Gastroesophageal sphincter (tissue), 4 donors: ENCODE measurements around the gene SLF1. TPM values are rescaled to one million over a fixed set of nuclear protein-coding genes. Genes with fewer than 3 reads are reported as not detected.

Source experiments
- ATAC-seq: fragments of 150-250 bp; one replicate; pipeline ENCODE4 v1.9.1; 2016; ENCODE audit warnings: mild to moderate bottlenecking, moderate library complexity
- H3K27ac ChIP-seq, 4 donors: fragments of 200-600 bp; sonication (generic) in 3 of 4; 1 replicate in 3 of 4; 2 replicates in 1 of 4; pipeline ENCODE4 v1.5.1; 2016 to 2019
- H3K27me3 ChIP-seq: fragments of 200-600 bp; sonication (generic); one replicate; pipeline ENCODE4 v1.5.1; 2019
- H3K36me3 ChIP-seq, 2 donors: fragments of 200-600 bp; sonication (generic); one replicate each; pipeline ENCODE4 v1.5.1; 2019; ENCODE audit warnings: control low read depth in 1 of 2
- H3K4me1 ChIP-seq, 3 donors: fragments of 200-600 bp; sonication (generic); 1 replicate in 2 of 3; 2 replicates in 1 of 3; pipeline ENCODE4 v1.5.1; 2016 to 2019; ENCODE audit warnings: control low read depth in 2 of 3
- H3K4me3 ChIP-seq, 2 donors: fragments of 200-600 bp; sonication (generic); one replicate each; pipeline ENCODE4 v1.5.1; 2019; ENCODE audit warnings: mild to moderate bottlenecking in 1 of 2, moderate library complexity in 1 of 2
- H3K9me3 ChIP-seq, 3 donors: fragments of 200-600 bp; sonication (generic); one replicate each; pipeline ENCODE4 v1.5.1; 2017 to 2019; ENCODE audit warnings: control low read depth in 2 of 3
- CTCF ChIP-seq, 4 experiments: fragments of 200-600 bp in 2 of 4; fragments of 450-650 bp in 2 of 4; sonication (generic) in 1 of 4; IDR thresholded peaks; one replicate each; pipeline ENCODE4 v1.5.1; 2017 to 2019; ENCODE audit warnings: antibody characterized with exemption in 4 of 4, mild to moderate bottlenecking in 2 of 4, moderate library complexity in 2 of 4
- EP300 ChIP-seq: sonication (generic); formaldehyde crosslinking; IDR thresholded peaks from one replicate; pipeline ENCODE4 v1.6.1; 2017; ENCODE audit warnings: antibody characterized with exemption, mild to moderate bottlenecking
- POLR2A ChIP-seq, 2 donors: fragments of 450-650 bp; IDR thresholded peaks; one replicate each; pipeline ENCODE4 v1.6.1; 2017; ENCODE audit warnings: antibody characterized with exemption in 2 of 2, mild to moderate bottlenecking in 2 of 2, moderate library complexity in 1 of 2
- POLR2AphosphoS5 ChIP-seq: sonication (generic); formaldehyde crosslinking; IDR thresholded peaks from one replicate; pipeline ENCODE4 v1.6.1; 2017; ENCODE audit warnings: antibody characterized with exemption
- WGBS, 2 donors: methylation state at CpG; one replicate each; pipeline ENCODE4 v1.1.5; 2018; ENCODE audit warnings: low coverage in 1 of 2; 5-methylcytosine and 5-hydroxymethylcytosine counted together
- total RNA-seq, 4 donors: library from RNA; depleted of rRNA; stranded (reverse); fragments of >200 nt; gene quantifications; one replicate each; pipeline ENCODE4 v1.1.0, GENCODE V29; 2016

The SLF1 gene
- total RNA-seq, 4 donors from 2014 or later: 2.5 to 8.9 (median 3.6) TPM

DNA sequence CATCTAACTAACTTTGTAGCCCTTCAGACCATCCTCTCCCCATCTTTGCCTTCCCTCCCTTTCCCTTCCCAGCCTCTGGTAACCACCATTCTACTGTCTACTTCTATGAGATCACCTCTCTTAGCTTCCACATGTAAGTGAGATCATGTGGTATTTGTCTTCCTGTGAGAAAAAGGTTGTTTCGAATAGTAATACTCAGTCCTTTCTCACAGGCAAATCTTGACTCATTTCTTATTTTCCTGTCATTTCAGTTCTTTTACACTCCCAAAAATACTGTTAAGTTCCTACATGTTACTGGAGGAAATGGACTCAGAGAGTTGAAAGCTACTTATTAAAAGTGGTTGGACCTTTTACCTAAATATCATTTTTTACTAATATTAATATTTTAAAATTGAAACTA lies 82.1 kb downstream of the SLF1 start:
- H3K36me3 ChIP-seq: no peaks in the 10 kb centered on the region
- no peak for ATAC-seq
- H3K4me3 ChIP-seq: no peak overlapping the region
- H3K27ac ChIP-seq: no peak overlapping the region
- H3K4me1 ChIP-seq: no peaks in the 10 kb centered on the region
- 76 to 89% methylated on average over 1 of the region's 1 CpG for WGBS, 2 donors
- TF ChIP-seq POLR2A (IDR thresholded peaks at IDR 0.05): no peak
- no peak for TF ChIP-seq EP300
- TF ChIP-seq CTCF (IDR thresholded peaks at IDR 0.05): no peak
- no peak for TF ChIP-seq POLR2AphosphoS5
- no peaks in the 10 kb centered on the region for H3K9me3 ChIP-seq
- H3K27me3 ChIP-seq: no peaks in the 10 kb centered on the region

DNA sequence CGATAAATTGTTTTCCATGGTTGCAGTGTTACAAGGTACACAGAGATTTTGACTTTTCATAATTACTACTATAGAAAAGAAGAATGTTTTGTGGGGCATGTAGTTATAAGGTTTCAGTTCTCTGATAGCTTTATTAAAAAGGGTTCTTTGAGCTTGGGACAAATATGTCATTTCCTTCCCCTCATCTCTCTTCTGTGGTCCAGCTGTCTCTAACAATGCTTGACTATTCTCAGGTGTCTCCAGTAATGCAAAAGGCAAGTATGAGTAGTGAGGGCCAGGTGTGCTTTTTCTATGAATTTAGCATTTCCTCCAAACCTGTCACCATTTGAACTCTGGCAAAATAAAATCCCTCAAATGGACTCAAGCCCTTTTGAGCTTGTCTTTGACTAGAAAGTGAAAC lies 84.3 kb downstream of the SLF1 start:
- TF ChIP-seq CTCF (IDR thresholded peaks at IDR 0.05) (no peak), POLR2AphosphoS5 (no peak), EP300 (no peak), POLR2A (IDR thresholded peaks at IDR 0.05) (no peak)
- 100% methylated on average over 1 of the region's 1 CpG for WGBS, 2 donors
- no peak overlapping the region for H3K4me3 ChIP-seq
- no peaks in the 10 kb centered on the region for H3K36me3 ChIP-seq
- H3K27me3 ChIP-seq: no peaks in the 10 kb centered on the region
- no peaks in the 10 kb centered on the region for H3K4me1 ChIP-seq
- no peak overlapping the region for H3K27ac ChIP-seq
- no peak for ATAC-seq
- H3K9me3 ChIP-seq: no peaks in the 10 kb centered on the region

- 60 to 71% methylated on average over 1 of the region's 1 CpG for WGBS, 2 donors
- no peak for ATAC-seq
Measured at GRCh38 chr5:94705427-94705826, 87.0 kb downstream of the SLF1 start.

GRCh38 chr5:94707359-94707758 lies 88.9 kb downstream of the SLF1 start:
- Histone ChIP-seq H3K27me3 (no peaks in the 10 kb centered on the region), H3K9me3 (no peaks in the 10 kb centered on the region), H3K36me3 (peaks cover 0 to 29% of the 10 kb centered on the region in 2 donors), H3K4me1 (no peaks in the 10 kb centered on the region), H3K27ac (no peak overlapping the region), H3K4me3 (no peak overlapping the region)
- ATAC-seq: no peak
- WGBS, 2 donors: 27 to 44% methylated on average over 2 of the region's 2 CpGs
- TF ChIP-seq EP300: no peak
- no peak for TF ChIP-seq POLR2A (IDR thresholded peaks at IDR 0.05)
- TF ChIP-seq CTCF (IDR thresholded peaks at IDR 0.05): no peak
- TF ChIP-seq POLR2AphosphoS5: no peak

More at GRCh38 chr5:94705427-94705826, 87.0 kb downstream of the SLF1 start:
- Histone ChIP-seq H3K4me1 (no peaks in the 10 kb centered on the region), H3K27ac (no peak overlapping the region), H3K36me3 (peaks cover 0 to 22% of the 10 kb centered on the region in 2 donors), H3K9me3 (no peaks in the 10 kb centered on the region), H3K4me3 (no peak overlapping the region), H3K27me3 (no peaks in the 10 kb centered on the region)
- TF ChIP-seq CTCF (IDR thresholded peaks at IDR 0.05) (no peak), POLR2AphosphoS5 (no peak), POLR2A (IDR thresholded peaks at IDR 0.05) (no peak), EP300 (no peak)

DNA sequence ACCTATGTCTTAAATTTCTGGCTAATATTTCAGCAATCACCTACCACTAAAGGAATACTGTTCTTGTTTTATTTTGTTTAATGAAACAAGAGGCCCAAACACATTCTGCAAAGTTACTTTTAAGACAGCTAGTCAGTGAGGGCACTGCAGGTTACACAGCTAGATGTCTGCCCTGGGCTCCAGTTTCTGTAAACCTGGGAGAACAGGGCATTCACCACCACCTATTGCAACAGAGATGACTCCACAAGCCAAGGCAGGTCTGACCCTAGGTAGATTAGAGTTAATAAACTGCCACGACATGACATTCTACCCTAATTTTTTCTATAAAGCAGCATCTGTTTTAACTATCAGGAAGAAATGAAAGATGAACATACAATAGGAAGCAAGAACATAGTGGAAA lies 90.8 kb downstream of the SLF1 start:
- ATAC-seq: no peak
- TF ChIP-seq EP300 (no peak), POLR2AphosphoS5 (no peak), CTCF (IDR thresholded peaks at IDR 0.05) (no peak), POLR2A (IDR thresholded peaks at IDR 0.05) (no peak)
- H3K27ac ChIP-seq: no peak overlapping the region
- no peaks in the 10 kb centered on the region for H3K27me3 ChIP-seq
- H3K36me3 ChIP-seq: peaks cover 0 to 41% of the 10 kb centered on the region in 2 donors
- H3K9me3 ChIP-seq: no peaks in the 10 kb centered on the region
- 83 to 100% methylated on average over 1 of the region's 1 CpG for WGBS, 2 donors
- H3K4me3 ChIP-seq: no peak overlapping the region
- H3K4me1 ChIP-seq: no peaks in the 10 kb centered on the region
